ENCODE measurements around the gene PDE7B.

The PDE7B gene

DNA sequence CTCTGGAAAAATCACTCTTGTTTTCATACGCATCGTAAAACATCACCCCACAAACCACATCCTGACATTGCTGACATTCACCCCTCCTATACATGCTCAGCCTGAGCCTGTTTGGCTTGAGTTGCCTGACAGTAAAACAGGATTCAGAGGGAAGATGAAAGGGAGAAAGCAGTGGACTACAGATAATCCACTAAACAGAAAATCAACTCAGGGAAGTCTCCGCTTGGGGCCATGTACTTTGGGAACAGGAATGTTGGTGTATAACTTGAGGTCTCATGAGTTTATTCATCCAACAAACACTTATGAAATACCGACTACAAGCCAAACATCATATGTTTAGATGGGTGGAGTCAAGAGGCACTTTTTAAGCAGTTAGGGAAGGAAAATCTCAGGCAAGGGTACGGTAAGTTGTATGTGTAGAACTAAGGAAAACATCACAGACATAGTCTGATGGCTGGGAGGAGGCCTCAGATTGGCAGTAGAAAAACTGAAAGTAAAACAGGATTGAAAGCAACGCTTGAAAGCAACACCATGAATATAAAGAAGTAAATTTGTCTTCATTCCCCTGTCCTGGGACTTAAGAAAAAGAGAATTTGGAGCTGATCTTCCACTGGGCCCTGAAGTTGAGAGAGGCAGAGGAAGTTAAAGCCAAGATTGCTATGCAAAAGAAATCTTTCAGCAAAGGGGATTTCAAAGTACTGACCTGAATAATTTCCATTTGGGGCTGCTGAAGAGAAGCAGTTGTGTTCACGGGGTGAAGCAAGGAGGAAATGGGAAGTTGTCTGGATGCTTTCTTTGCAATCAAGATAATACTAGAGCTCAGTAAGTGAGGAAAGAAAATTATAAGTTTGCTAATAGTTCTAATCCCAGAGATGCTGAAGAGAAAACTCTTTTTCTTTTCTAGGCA is 28.8 kb downstream of the PDE7B start:
- Histone ChIP-seq H3K36me3 (ENCODE audit: control insufficient read depth in 2 of 2, insufficient read depth in 1 of 2, low read length in 2 of 2) (no peaks in the 10 kb centered on the region), H3K27ac (ENCODE audit: extremely low read depth, low read depth, low read length) (no peak overlapping the region), H3K4me1 (ENCODE audit: control insufficient read depth, insufficient read depth, low read length) (no peaks in the 10 kb centered on the region), H3K4me3 (ENCODE audit: low read depth, low read length) (no peak overlapping the region), H3K9me3 (ENCODE audit: control insufficient read depth, insufficient read depth, low read depth, low read length) (no peaks in the 10 kb centered on the region)
- ChIA-PET POLR2A (no interaction called here), CTCF (interaction anchor here (0.6 to 1.3 kb wide), 2 partner anchors 29 to 164 kb away, joined by 3 read pairs; no protein-coding TSS in a partner anchor)
- TF ChIP-seq ZNF571 (tag by site-specific recombination; IDR thresholded peaks at IDR 0.05) (no peak), ZNF266 (tag by site-specific recombination; IDR thresholded peaks at IDR 0.05; ENCODE audit: low read depth) (no peak), TRIM28 (IDR thresholded peaks at IDR 0.05; ENCODE audit: borderline replicate concordance, low read length) (no peak), GLI2 (tag by site-specific recombination; IDR thresholded peaks at IDR 0.05; ENCODE audit: borderline replicate concordance, low read depth) (no peak), KLF10 (tag by site-specific recombination; IDR thresholded peaks at IDR 0.05) (no peak), ZNF175 (tag by site-specific recombination; IDR thresholded peaks at IDR 0.05) (no peak), HOXC10 (CRISPR knock-in tag; IDR thresholded peaks at IDR 0.05) (no peak), ZNF155 (tag by site-specific recombination; IDR thresholded peaks at IDR 0.05) (no peak), OSR2 (tag by site-specific recombination; IDR thresholded peaks at IDR 0.05) (no peak), ZXDB (tag by site-specific recombination; IDR thresholded peaks at IDR 0.05) (no peak), KLF9 (tag by site-specific recombination; IDR thresholded peaks at IDR 0.05; ENCODE audit: low read depth) (no peak), ZNF596 (tag by site-specific recombination; IDR thresholded peaks at IDR 0.05) (no peak), PRDM1 (tag by site-specific recombination; IDR thresholded peaks at IDR 0.05) (no peak), ZNF211 (tag by site-specific recombination; IDR thresholded peaks at IDR 0.05; ENCODE audit: low read depth) (no peak), ZNF423 (tag by site-specific recombination; IDR thresholded peaks at IDR 0.05) (no peak), ZNF600 (tag by site-specific recombination; IDR thresholded peaks at IDR 0.05) (no peak), GLIS2 (tag by site-specific recombination; IDR thresholded peaks at IDR 0.05) (no peak), GFI1B (tag by site-specific recombination; IDR thresholded peaks at IDR 0.05) (no peak)
- TF ChIP-seq, protein P1, sequence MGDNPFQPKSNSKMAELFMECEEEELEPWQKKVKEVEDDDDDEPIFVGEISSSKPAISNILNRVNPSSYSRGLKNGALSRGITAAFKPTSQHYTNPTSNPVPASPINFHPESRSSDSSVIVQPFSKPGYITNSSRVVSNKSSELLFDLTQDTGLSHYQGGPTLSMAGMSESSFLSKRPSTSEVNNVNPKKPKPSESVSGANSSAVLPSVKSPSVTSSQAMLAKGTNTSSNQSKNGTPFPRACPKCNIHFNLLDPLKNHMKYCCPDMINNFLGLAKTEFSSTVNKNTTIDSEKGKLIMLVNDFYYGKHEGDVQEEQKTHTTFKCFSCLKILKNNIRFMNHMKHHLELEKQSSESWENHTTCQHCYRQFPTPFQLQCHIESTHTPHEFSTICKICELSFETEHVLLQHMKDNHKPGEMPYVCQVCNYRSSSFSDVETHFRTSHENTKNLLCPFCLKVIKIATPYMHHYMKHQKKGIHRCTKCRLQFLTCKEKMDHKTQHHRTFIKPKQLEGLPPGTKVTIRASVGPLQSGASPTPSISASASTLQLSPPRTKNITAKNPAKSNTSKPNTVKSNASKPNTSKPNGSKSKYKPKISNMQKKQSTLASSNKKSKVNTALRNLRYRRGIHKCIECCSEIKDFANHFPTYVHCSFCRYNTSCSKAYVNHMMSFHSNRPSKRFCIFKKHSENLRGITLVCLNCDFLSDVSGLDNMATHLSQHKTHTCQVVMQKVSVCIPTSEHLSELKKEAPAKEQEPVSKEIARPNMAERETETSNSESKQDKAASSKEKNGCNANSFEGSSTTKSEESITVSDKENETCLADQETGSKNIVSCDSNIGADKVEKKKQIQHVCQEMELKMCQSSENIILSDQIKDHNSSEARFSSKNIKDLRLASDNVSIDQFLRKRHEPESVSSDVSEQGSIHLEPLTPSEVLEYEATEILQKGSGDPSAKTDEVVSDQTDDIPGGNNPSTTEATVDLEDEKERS (tag by site-specific recombination; IDR thresholded peaks at IDR 0.05), result no peak
- TF ChIP-seq, protein P2, sequence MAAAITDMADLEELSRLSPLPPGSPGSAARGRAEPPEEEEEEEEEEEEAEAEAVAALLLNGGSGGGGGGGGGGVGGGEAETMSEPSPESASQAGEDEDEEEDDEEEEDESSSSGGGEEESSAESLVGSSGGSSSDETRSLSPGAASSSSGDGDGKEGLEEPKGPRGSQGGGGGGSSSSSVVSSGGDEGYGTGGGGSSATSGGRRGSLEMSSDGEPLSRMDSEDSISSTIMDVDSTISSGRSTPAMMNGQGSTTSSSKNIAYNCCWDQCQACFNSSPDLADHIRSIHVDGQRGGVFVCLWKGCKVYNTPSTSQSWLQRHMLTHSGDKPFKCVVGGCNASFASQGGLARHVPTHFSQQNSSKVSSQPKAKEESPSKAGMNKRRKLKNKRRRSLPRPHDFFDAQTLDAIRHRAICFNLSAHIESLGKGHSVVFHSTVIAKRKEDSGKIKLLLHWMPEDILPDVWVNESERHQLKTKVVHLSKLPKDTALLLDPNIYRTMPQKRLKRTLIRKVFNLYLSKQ (tag by site-specific recombination; IDR thresholded peaks at IDR 0.05; ENCODE audit: borderline replicate concordance), result no peak

DNA sequence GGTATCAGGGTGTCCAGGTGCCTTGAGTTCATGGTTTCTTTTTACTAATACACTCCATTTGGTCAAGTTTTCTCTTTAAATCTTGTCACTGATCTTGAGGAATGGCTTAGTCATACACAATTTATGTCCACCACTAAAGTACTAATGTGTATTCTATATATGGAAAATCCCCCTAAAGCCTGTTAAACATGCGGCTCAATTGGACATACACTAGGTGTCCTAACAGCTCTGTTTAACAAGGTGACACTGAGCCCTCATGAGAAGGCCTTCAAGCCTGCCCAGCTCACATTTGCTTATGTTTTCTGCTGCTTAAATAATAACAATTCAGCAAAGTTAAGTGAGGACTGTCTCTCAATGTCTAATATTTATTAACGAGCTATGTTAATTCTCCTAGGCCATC is 31.5 kb downstream of the PDE7B start:
- no peak overlapping the region for H3K4me3 ChIP-seq (ENCODE audit: low read depth, low read length)
- no peaks in the 10 kb centered on the region for H3K9me3 ChIP-seq (ENCODE audit: control insufficient read depth, insufficient read depth, low read depth, low read length)
- ChIA-PET CTCF (interaction anchor here (1.1 to 1.7 kb wide), 4 partner anchors 9 to 56 kb away, joined by 3 to 7 read pairs (median 5); no protein-coding TSS in a partner anchor), POLR2A (no interaction called here)
- no peaks in the 10 kb centered on the region for H3K4me1 ChIP-seq (ENCODE audit: control insufficient read depth, insufficient read depth, low read length)
- no peaks in the 10 kb centered on the region for H3K36me3 ChIP-seq (ENCODE audit: control insufficient read depth in 2 of 2, insufficient read depth in 1 of 2, low read length in 2 of 2)
- no peak overlapping the region for H3K27ac ChIP-seq (ENCODE audit: extremely low read depth, low read depth, low read length)
- TF ChIP-seq ZNF521 (tag by site-specific recombination; IDR thresholded peaks at IDR 0.05), result no peak
- TF ChIP-seq ZNF202 (tag by site-specific recombination; IDR thresholded peaks at IDR 0.05; ENCODE audit: borderline replicate concordance), result no peak
- no peak for TF ChIP-seq ZNF16 (tag by site-specific recombination; IDR thresholded peaks at IDR 0.05; ENCODE audit: low read depth)
- TF ChIP-seq, protein P1 (tag by site-specific recombination; IDR thresholded peaks at IDR 0.05), result no peak
- no peak for TF ChIP-seq MEIS1 (CRISPR knock-in tag; IDR thresholded peaks at IDR 0.05; ENCODE audit: borderline replicate concordance)
- no peak for TF ChIP-seq ZNF335 (tag by site-specific recombination; conservative IDR thresholded peaks at IDR 0.05)
- no peak for TF ChIP-seq ZSCAN30 (tag by site-specific recombination; IDR thresholded peaks at IDR 0.05)
- TF ChIP-seq ZNF843 (tag by site-specific recombination; IDR thresholded peaks at IDR 0.05), result no peak

Measured in HEK293 (cell line).